Stimulated activated CD8-positive, alpha-beta memory T cell treated with anti-CD3 and anti-CD28 coated beads, Interleukin-2, amount 100 ng/mL, for 1 hour (primary cell): ENCODE measurements around the gene SERPINI1.

Source experiments
- DNase-seq, 2 donors: peaks; one replicate each; pipeline ENCODE4 v3.0.0-alpha.2; 2020; ENCODE audit warnings: low read depth in 2 of 2

Gene SERPINI1

DNA sequence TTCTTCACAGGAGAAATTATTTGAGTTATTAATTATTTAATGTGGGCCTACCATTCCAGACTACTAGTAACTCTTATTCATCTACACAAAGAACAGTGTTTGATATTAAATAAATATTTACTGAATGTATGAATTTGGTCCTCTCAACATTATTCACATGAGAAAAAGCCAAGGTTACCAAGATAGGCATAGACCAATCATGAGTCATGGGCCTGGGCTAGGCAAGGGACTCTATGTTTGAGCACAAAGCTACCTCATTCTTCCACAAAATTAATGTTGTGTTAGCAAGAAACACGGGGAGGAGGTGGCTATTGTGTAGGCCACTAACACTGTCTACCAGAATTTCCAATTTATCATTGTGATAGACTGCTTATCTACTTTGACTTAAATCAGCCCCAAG, 115.7 kb downstream of the SERPINI1 start:
- DNase-seq, result no peak

DNA sequence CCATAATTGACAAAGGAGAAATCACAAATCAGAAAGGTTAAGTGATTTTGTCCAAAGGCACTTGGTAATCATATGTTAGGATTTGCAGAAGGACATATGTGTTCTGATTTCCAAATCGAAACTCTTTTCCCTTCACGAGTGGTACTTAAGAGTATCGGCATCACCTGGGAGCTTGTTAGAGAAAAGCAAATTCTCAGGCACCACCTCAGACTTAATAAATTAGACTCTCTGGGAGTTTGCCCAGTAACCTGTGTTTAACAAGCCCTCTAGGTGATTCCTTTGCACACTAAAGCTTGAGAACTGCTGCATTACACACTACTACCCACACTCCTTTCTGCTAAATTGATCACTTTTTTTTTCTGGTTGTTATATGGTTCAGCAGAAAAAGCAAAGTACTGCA, 116.2 kb downstream of the SERPINI1 start:
- DNase-seq, result no peak

DNA sequence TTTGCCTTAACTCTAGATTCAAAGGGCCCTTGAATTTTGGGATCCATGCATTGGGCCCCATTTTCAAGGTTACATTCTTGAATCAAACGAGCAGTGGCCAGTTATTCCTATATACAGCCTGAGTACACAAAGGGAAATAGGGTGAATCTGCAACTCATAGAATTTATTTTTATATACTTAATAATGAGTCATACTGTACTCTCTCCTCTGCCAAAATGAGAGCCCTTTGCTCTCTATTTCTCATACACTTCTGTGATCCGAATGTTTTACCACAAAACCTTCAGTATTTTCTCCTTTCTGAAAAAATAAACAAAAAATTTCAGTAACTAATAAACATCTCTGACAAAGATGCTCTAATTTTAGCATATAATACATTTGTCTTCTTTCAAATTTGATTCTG, 116.7 kb downstream of the SERPINI1 start:
- DNase-seq, result no peak

DNA sequence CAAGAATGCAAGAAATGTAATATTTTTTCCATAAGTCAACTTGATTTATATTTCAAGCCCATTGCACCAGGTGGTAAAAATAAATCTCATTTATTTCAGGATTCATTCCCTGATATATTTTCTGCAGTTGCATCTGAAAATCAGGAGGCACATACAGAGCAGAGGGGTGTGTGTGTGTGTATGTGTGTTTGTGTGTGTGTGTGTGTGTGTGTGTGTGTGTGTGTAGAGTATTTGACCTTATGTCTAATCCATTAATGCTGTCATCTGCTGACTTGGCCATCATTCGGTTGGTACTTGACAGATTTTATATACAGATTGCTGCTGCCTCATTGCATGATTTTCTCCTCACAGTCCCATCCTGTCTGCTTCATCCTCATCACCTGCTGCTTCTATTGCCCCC, 118.5 kb downstream of the SERPINI1 start:
- no peak for DNase-seq

DNA sequence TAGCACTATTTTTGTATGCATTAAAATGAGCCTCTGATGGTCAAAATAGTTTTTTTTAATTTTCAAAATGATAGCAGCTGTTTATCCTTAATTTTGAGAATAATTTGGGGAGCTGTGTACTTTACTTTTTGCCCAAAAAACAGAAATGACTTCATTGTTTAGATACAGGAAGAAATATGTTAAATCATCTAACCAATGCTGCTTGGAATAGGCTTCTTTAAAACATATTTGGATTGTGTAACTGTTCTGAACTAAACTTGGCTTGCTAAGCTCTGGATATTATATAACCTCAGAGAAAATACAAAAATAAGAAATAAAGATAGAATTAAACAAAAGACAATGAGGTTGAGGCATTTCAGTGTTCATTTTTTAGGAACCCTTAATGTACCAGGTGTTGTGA, 119.3 kb downstream of the SERPINI1 start:
- no peak for DNase-seq

DNA sequence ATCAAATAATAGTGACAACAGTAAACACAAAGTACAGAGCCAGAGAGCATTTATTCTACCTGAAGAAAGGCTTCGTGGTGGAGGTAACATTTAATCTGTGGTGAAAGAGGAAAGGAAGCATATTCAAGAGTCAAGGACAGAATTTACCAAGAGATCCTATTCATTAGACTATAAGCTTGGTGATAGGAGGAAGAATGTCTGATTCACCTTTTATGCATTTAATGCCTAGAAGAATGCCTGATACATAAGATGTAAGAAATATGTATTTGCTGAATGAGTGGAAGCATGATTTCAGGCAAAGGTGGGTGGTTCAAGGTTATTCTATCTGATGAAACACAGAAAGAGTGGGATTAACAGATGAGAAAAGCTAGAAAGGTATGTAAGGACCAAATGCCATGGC, 119.8 kb downstream of the SERPINI1 start:
- DNase-seq, result no peak

DNA sequence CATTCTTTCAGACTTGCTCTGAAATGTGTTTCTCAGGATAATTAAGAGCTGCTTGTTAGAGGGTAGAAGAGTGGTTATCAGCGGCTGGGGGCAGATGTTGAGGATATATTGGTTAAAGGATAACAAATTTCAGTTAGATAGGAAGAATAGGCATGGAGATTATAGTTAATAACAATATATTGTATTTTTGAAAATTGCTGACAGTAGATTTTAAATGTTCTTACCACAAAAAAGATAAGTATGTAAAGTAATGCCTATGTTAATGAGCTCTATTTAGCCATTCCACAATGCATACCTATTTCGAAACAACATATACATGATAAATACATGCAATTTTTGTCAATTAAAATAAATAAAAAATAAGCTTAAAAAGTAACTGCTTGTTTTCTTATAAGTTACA, 123.3 kb downstream of the SERPINI1 start:
- no peak for DNase-seq

DNA sequence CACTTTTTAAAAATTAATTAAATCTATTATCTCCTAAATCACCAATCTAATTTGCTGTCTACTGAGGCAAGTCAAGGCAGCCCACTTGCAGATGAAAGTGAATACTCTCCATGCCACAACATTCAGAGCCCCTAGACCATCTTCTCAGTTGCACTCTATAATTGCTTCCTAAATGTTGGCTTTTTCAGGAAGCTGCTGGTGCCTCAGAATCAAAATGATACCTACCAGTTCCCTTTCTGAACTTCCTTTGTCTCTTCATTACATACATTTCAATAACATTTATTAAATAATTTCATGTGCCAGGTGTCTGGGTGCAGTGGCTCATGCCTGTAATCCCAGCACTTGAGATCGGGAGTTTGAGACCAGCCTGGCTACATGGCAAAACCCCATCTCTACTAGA, 124.1 kb downstream of the SERPINI1 start:
- DNase-seq, result no peak

DNA sequence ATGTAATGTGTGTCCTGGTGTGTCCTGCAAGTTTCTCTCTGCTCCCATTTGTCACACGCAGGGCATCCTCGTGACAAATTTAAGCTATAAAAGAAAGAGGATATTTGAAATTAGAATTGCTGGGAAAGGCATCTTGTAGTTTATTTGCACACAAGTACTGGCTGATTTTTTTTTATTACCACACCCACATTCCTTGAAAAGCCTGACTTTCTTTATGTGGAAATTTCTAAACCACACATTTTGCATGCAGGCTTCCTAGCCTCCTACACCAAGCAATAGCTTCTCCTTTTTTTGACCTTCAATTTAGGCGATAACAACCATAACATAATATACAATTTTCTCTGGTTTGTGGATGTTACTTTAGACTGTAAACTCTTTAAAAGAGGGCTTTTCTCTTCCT, 126.1 kb downstream of the SERPINI1 start:
- DNase-seq, result no peak

DNA sequence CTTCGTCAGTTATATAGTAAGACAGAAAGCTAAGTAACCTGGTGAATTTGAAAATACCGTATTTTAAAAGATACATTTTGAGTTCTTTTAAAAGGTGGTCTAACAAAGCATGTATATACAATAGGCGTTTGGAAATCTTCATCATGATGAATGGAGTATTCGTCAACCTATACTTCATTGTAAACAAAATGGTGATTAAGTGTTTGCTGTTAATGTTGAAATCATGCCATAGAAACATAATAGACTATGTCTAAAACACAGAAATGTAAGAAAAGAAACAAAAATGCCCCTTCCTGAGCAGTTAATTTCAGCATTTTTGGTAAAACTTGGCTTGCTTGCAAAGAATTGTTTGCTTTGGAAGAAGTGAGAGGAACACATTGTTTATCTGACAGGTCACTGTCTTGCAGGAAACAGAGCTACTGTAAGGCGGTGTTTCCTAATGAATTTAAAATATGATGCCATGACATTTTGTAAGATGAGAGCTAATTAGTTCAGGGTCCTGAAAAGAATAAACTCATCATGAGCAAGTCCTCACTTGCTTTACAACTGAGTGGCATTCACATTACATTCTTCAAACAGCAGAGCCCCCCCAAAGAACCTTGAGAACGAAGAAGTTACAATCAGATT, 126.7 kb downstream of the SERPINI1 start:
- no peak for DNase-seq

DNA sequence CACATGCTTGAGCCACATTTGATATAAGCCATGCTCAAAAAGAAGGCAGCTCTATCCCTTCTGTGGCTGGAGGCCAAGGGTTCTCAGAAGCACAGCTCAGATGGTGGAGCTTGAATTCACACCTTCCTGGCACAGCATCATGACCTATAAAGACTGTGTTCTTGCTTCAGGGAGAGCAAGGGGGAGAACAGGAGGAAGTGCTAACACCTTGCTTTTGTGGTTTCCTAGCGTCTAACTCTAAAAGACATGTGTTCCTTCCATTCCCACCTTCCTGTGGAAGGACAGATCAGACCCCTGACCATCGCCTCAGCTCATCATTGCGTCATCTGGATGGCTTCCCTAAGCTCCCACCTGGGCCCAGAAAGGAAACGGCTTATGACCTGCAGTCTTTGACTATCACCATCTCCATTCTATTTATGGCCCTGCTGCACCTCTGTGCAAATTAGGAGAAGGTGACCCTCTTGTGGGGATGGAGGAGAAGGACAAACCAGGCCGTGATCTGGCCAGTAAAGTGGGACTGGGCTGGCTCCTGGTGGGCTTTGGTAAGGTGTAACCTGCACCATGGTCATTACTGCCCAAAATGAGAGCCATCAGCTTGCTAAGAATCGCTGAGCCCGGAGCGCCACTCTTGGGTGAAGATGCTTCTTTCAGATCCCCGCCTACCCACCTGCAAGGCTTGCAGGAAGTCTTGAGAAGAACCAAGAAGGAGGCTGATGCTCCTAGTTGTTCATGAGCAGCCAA, 128.5 kb downstream of the SERPINI1 start:
- no peak for DNase-seq

DNA sequence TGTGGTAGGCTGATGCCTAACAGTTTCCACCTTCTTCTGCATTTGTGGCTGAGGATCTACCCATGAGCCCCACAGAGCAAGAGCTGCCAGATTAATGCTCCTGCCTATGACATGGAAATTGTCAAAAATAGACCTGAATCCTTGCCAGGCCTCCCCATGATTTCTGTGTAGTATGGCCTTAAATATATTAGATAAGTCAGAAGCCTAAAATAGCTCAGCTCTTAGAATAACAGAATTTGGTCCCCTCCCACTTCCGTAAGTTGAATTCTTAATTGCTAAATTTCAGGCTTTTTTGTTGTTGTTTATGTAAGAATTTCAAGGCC, 129.0 kb downstream of the SERPINI1 start:
- DNase-seq, result no peak

DNA sequence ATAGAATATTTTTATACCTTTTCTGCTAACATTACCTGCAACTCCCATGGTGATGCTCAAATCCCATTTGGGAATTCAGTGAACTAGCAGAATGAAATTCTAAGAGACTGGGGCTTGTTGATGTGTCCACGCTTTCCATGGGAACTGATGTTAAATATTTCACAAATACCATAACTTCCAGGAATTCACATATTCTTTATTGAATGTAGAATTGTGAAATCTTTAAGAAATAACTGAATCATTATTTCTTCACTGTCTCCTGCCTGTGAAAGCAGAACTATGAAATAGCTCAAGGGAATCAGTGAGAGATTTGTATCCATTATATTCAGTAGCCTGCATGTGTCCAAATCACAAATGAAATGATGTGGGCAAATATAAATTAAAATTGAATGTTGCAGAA, 130.8 kb downstream of the SERPINI1 start:
- DNase-seq, result no peak

DNA sequence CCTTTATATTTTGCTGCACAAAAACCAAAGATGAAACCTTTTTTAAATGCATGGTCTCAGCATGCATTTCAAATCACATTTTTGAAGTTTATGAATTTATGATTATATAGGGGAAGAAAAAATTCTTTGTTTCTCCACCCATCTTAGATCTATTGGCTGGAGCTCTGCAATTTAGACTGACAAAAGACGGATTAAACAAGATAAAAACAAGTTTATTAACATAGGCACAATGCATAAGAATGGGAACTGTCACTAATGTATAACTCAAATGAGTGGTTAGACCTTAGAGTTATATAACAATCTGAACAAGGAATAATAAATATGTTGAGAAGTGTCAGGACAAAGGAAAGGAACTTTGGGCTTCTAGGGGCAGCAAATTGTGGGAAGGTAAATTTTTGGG, 132.5 kb downstream of the SERPINI1 start:
- no peak for DNase-seq

DNA sequence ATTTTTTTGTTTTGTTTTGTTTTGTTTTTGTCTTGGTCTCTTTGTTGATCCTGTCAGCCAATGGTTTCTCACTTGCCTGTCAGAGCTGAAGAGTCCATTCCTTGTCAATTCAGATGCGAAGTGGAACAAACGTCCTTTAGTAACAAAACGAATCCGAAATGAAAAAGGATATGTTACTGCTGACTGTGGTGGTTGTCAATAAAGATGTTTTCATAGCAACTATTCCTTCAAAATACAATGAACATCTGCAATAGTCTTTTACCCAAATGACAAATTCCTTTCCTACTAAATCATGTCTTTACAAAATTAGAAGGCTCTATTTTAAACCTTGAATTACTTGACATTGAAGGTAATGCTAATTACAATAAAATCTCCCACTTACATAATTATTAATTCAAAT, 134.7 kb downstream of the SERPINI1 start:
- DNase-seq, result no peak

DNA sequence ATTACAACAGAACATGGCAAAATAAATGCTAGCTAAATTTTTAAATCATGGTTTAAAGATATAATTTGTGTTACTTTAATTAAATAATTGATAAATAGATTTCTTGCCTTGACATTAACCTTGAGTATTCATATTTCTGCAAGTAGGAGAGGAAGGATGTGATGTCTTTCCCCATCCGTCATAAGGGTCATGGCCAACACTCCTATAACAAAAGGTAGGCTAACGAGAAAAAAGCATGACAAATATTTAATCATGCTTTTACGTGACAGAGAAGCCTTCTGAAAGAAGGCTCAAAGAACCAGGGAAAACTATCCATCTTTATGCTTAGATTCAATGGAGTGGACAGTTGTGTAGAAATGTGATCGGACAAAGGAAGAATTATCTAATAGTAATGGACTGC, 135.2 kb downstream of the SERPINI1 start:
- DNase-seq, result no peak

DNA sequence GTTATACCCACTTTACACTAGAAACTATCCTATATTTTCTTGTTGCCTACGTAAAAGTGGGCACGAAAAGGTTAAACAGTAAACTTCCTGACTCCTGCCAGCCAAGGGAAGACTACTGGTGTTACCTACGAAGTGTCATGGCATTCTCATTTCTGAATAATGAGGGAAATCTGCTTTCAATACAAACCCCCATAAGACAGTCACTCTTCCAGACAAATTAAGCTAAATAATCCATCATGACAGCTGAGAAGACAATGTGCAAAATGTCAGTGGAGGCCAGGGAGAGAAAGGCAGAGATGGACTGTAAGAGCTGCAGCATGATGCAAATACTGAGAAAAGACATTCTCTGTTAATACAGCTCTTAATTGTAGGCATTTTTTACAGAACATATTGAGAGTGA, 136.5 kb downstream of the SERPINI1 start:
- DNase-seq, result no peak

DNA sequence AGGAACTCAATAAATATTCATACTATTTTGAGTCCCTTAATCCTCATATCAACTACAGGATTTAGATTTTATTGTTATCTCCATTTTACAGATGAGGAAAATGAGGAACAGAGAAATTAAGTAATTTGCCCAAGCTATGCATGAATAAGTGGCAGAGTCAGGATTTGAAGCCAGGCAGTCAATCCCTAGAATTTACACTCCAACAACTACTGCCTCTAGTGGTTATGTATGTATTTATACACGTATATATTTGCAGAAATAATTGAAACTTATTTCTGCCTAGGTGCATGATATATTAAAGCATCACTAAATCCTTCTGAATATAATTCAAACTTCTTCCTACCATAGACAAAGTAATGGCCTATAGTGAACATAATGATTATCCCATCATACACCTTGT, 137.4 kb downstream of the SERPINI1 start:
- DNase-seq, result no peak

DNA sequence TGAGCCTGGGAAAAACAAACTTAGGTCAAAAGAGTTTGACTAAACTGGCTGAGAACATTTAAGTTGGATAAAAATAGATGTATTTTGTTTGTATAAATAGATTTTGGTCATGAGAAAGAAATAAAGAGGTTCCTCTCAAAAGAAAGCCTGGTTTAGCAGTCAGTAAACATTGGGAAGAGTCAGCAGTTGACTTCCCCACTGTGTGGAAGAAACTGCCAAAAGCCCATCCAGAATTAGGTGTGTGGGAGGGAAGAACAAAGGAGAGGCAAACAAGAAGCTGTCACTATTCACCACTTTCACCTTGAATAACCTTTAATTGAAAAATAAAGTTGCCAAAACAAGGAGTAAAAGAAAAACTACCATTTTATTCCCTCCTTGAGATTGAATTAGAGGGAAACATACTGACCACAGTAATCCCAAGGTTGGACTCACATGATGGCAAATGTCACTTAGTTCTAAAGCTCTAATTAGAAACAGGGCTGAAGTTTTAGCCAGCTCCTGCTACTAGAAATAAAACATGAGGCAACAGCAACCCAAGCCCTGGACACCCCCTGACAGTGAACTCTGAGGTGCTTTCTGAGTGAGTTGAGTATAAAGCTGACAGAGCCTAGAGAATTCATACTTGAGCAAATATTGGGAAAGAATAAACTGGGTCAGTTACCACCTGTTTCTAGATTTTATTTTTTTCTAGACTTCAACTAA, 139.3 kb downstream of the SERPINI1 start:
- no peak for DNase-seq
